Calu3 (cell line): Measurements from ENCODE around the gene QKI. TPM values are rescaled to one million over a fixed set of nuclear protein-coding genes. Genes with fewer than 3 reads are reported as not detected.

Experiments used
- BruUV-seq: library from RNA; stranded (reverse); fragments of 400-500 nt; replicated peaks from 2 replicates; lab custom pipeline; 2021; lab: Mats Ljungman, UMichigan
- CTCF ChIA-PET: fragments of 300-600 bp; sonication (Branson Sonifier 250); formaldehyde crosslinking; loops from one replicate; lab custom pipeline; 2022; ENCODE audit warnings: antibody characterized with exemption; lab: Charles Lee
- DNase-seq: peaks from one replicate; pipeline ENCODE4 v3.0.0; 2022
- H3K27ac Mint-ChIP-seq: one replicate; pipeline ENCODE4 v1.8.0; 2022; ENCODE audit warnings: mixed read lengths; ENCODE audit not compliant: unreplicated experiment
- H3K27me3 Mint-ChIP-seq: one replicate; pipeline ENCODE4 v1.8.0; 2022; ENCODE audit warnings: mixed read lengths; ENCODE audit not compliant: unreplicated experiment
- H3K36me3 Mint-ChIP-seq: one replicate; pipeline ENCODE4 v1.8.0; 2022; ENCODE audit warnings: mild to moderate bottlenecking, moderate library complexity, mixed read lengths; ENCODE audit not compliant: insufficient read depth, unreplicated experiment
- H3K4me1 Mint-ChIP-seq: one replicate; pipeline ENCODE4 v1.8.0; 2022; ENCODE audit warnings: mild to moderate bottlenecking, low read depth, mixed read lengths; ENCODE audit not compliant: unreplicated experiment
- H3K4me3 Mint-ChIP-seq: one replicate; pipeline ENCODE4 v1.8.0; 2022; ENCODE audit warnings: mild to moderate bottlenecking, low read depth, moderate library complexity, mixed read lengths; ENCODE audit not compliant: unreplicated experiment
- H3K9me3 Mint-ChIP-seq: one replicate; pipeline ENCODE4 v1.8.0; 2022; ENCODE audit warnings: low read depth, mixed read lengths; ENCODE audit not compliant: unreplicated experiment
- CTCF ChIP-seq: fragments of 200-600 bp; IDR thresholded peaks from one replicate; pipeline ENCODE4 v1.8.0; 2022; ENCODE audit warnings: antibody characterized with exemption; ENCODE audit not compliant: unreplicated experiment
- intact Hi-C: fragments of 100-400 bp; cut with micrococcal nuclease; formaldehyde crosslinking; loops from one replicate; pipeline ENCODE4 v1.10.0; 2022; ENCODE audit not compliant: unreplicated experiment
- total RNA-seq: library from RNA; stranded (reverse); gene quantifications from 2 replicates; pipeline ENCODE4 v1.2.3, GENCODE V29; 2022

QKI gene
- total RNA-seq, 1 experiment from 2014 or later, result 131 TPM

GRCh38 chr6:163455552-163455951 is 41.0 kb downstream of the QKI start:
- CTCF ChIA-PET, result no interaction called here
- H3K4me3 Mint-ChIP-seq, result no peak overlapping the region
- H3K27me3 Mint-ChIP-seq, result no peaks in the 10 kb centered on the region
- BruUV-seq, result no TSS peak
- H3K9me3 Mint-ChIP-seq, result no peaks in the 10 kb centered on the region
- no peak overlapping the region for H3K27ac Mint-ChIP-seq
- peaks cover 14% of the 10 kb centered on the region for H3K36me3 Mint-ChIP-seq
- intact Hi-C loops, result no loop called here
- DNase-seq, result no peak
- peaks cover 78% of the 10 kb centered on the region for H3K4me1 Mint-ChIP-seq
- TF ChIP-seq CTCF, result no peak

DNA sequence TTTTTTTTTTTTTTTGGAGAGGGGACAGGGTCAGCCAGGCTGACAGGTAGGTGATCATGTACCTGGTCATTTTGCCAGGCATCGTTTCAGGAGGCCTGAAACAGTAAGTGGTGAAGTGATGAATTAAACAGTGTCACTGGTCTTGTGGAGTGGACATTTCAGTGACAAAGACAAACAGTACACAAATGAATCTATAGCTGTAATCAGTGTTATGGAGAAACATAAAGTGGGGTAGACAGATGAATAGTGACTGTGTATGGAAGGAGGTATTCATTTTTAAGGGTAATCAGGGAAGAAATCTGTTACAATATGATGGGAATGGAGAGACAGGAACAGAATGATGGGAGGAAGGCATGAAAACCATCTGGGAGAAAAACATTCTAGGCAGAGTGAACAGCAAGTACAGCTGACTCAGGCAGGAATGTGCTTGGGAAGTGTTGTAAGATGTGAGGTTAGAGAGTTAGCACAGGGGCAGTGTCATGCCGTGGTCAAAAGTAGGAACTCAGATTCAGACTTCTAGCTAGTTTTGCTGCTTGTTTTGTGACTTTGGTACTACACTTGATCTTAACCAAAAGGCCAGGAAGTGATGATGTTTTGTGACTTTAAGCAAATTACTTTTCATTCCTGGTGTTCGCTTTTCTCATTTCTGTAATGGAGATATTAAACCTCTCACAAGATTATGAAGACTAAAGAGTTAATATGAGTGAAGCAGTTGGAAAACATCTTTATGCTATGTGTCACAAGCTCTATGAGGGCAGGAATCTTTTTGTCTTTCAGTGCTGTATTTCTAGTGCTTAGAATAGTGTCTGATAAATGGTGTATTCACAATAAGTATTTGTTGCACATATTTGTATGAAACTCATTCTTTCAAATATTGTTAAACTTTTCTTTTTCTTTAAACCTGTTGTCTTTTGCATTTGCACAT is 43.4 kb downstream of the QKI start:
- BruUV-seq, result no TSS peak
- H3K9me3 Mint-ChIP-seq, result no peaks in the 10 kb centered on the region
- no peaks in the 10 kb centered on the region for H3K27me3 Mint-ChIP-seq
- peaks cover 24% of the 10 kb centered on the region for H3K36me3 Mint-ChIP-seq
- H3K27ac Mint-ChIP-seq, result peak overlapping the region; percentile 17
- DNase-seq, result peak; percentile 22
- peaks cover 63% of the 10 kb centered on the region for H3K4me1 Mint-ChIP-seq
- no peak for TF ChIP-seq CTCF
- intact Hi-C loops, result no loop called here
- CTCF ChIA-PET, result interaction anchor here (0.9 kb wide), 1 partner anchor 9 kb away, joined by 3 read pairs; no protein-coding TSS in a partner anchor
- H3K4me3 Mint-ChIP-seq, result no peak overlapping the region

- peaks cover 25% of the 10 kb centered on the region for H3K36me3 Mint-ChIP-seq
Measured at GRCh38 chr6:163459007-163459406, 44.5 kb downstream of the QKI start.

GRCh38 chr6:163459536-163459935 is 45.0 kb downstream of the QKI start:
- Mint-ChIP-seq H3K4me1 (peaks cover 70% of the 10 kb centered on the region), H3K9me3 (no peaks in the 10 kb centered on the region), H3K27ac (peak overlapping the region; percentile 87), H3K36me3 (peaks cover 25% of the 10 kb centered on the region), H3K27me3 (no peaks in the 10 kb centered on the region), H3K4me3 (peak overlapping the region; percentile 78)
- no peak for TF ChIP-seq CTCF
- intact Hi-C loops, result no loop called here
- DNase-seq, result no peak
- no TSS peak for BruUV-seq
- CTCF ChIA-PET, result no interaction called here

More at GRCh38 chr6:163459007-163459406, 44.5 kb downstream of the QKI start:
- intact Hi-C loops, result no loop called here
- CTCF ChIA-PET, result no interaction called here
- TF ChIP-seq CTCF, result no peak
- peak overlapping the region; percentile 78 for H3K4me3 Mint-ChIP-seq
- H3K27ac Mint-ChIP-seq, result peak overlapping the region; percentile 87
- no peaks in the 10 kb centered on the region for H3K27me3 Mint-ChIP-seq
- DNase-seq, result no peak
- BruUV-seq, result no TSS peak
- H3K9me3 Mint-ChIP-seq, result no peaks in the 10 kb centered on the region
- peaks cover 73% of the 10 kb centered on the region for H3K4me1 Mint-ChIP-seq
